Vagina (tissue), 2 donors: Measurements from ENCODE around the gene CUX1.

Experiments
- POLR2A ChIP-seq, 2 donors: fragments of 450-650 bp; IDR thresholded peaks; one replicate each; pipeline ENCODE4 v1.6.1; 2017; ENCODE audit warnings: antibody characterized with exemption in 2 of 2, mild to moderate bottlenecking in 2 of 2, moderate library complexity in 2 of 2
- POLR2AphosphoS5 ChIP-seq, 2 donors: sonication (generic); formaldehyde crosslinking; IDR thresholded peaks; one replicate each; pipeline ENCODE4 v1.9.0; 2017; ENCODE audit warnings: antibody characterized with exemption in 2 of 2, mild to moderate bottlenecking in 2 of 2, low read depth in 1 of 2; ENCODE audit not compliant: insufficient read depth in 1 of 2
- TF ChIP-seq, protein P1 (sequence below), 3 experiments: fragments of 450-650 bp in 2 of 3; fragments of 200-600 bp in 1 of 3; sonication (generic) in 1 of 3; IDR thresholded peaks; one replicate each; pipeline ENCODE4 v1.5.1; 2017 to 2019; ENCODE audit warnings: antibody characterized with exemption in 3 of 3, mild to moderate bottlenecking in 2 of 3, moderate library complexity in 2 of 3

DNA sequence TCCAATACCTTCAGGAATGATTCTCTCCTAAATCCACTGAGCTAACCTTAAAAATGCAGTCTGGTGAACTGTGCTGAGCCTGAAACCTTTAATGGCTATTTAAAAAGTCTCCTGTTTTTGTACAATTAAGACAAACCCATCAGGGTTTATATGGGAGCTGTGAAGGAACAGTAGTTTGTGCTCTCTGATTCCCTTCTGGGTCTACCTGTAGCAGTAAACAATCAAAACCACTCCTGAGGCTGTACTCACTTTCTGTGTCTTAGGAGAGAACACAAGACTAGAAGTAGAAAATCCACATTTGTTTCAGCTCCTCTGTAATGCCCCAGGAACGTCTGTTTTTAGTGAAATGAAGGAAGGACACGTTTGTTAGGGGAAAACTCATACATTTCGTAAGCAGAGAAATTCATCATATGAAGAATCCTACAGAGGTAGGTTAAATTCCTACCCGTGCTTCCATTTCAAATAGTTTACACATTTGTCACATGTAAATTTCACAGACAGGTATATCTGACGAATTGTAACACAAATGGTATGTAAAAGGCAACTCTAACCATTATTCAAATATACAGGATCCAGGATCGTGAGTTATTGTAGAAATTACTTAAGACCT is 2.6 kb downstream of the CUX1 start:
- TF ChIP-seq POLR2AphosphoS5 (IDR thresholded peaks at IDR 0.05; ENCODE audit: insufficient read depth in 1 of 2, low read depth in 1 of 2): no peak
- TF ChIP-seq, protein P1, sequence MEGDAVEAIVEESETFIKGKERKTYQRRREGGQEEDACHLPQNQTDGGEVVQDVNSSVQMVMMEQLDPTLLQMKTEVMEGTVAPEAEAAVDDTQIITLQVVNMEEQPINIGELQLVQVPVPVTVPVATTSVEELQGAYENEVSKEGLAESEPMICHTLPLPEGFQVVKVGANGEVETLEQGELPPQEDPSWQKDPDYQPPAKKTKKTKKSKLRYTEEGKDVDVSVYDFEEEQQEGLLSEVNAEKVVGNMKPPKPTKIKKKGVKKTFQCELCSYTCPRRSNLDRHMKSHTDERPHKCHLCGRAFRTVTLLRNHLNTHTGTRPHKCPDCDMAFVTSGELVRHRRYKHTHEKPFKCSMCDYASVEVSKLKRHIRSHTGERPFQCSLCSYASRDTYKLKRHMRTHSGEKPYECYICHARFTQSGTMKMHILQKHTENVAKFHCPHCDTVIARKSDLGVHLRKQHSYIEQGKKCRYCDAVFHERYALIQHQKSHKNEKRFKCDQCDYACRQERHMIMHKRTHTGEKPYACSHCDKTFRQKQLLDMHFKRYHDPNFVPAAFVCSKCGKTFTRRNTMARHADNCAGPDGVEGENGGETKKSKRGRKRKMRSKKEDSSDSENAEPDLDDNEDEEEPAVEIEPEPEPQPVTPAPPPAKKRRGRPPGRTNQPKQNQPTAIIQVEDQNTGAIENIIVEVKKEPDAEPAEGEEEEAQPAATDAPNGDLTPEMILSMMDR (IDR thresholded peaks at IDR 0.05): no peak
- no peak for TF ChIP-seq POLR2A (IDR thresholded peaks at IDR 0.05)
